HG02970 (cell line): ENCODE data around the gene ATF7IP2.
"Not testable (repeated sequence)": the region's sequence is repeated elsewhere in the genome, so short reads cannot be mapped to it uniquely, and the experiment has no call there.

ENCODE experiments used
- ATAC-seq: cut with Tn5 transposase; IDR thresholded peaks from one replicate; pipeline ENCODE4 v1.9.1; 2021; ENCODE audit warnings: mild to moderate bottlenecking, moderate library complexity, moderate number of reproducible peaks; ENCODE audit not compliant: unreplicated experiment, low FRiP score

The ATF7IP2 gene

GRCh38 chr16:10385725-10386516 lies at the start of gene ATF7IP2:
TSS of gene ATF7IP2 (plus strand) at chr16:10386061. CDS start at chr16:10430621, 44,560 bp downstream.
- peak; percentile 91 for ATAC-seq

GRCh38 chr16:10338426-10338825 lies 47.4 kb upstream of the ATF7IP2 start:
- ATAC-seq, result no peak

GRCh38 chr16:10339777-10340732 lies 45.8 kb upstream of the ATF7IP2 start:
- no peak for ATAC-seq

- no peak for ATAC-seq
Measured at GRCh38 chr16:10343124-10343760, 42.6 kb upstream of the ATF7IP2 start.

GRCh38 chr16:10344699-10345098 lies 41.2 kb upstream of the ATF7IP2 start:
- ATAC-seq, result not testable (repeated sequence)

GRCh38 chr16:10345629-10346028 lies 40.2 kb upstream of the ATF7IP2 start:
- no peak for ATAC-seq

GRCh38 chr16:10349851-10350250 lies 36.0 kb upstream of the ATF7IP2 start:
- ATAC-seq, result no peak

- no peak for ATAC-seq
Measured at GRCh38 chr16:10352262-10352661, 33.6 kb upstream of the ATF7IP2 start.

GRCh38 chr16:10355589-10355988 lies 30.3 kb upstream of the ATF7IP2 start:
- ATAC-seq, result no peak

GRCh38 chr16:10356870-10357842 lies 28.7 kb upstream of the ATF7IP2 start:
- no peak for ATAC-seq

GRCh38 chr16:10361747-10362076 lies 24.1 kb upstream of the ATF7IP2 start:
- ATAC-seq, result not testable (repeated sequence)

- no peak for ATAC-seq
Measured at GRCh38 chr16:10362077-10362863, 23.6 kb upstream of the ATF7IP2 start.

- not testable (repeated sequence) for ATAC-seq
Measured at GRCh38 chr16:10362864-10363197, 23.0 kb upstream of the ATF7IP2 start.

GRCh38 chr16:10366619-10367018 lies 19.2 kb upstream of the ATF7IP2 start:
- ATAC-seq, result not testable (repeated sequence)

- no peak for ATAC-seq
Measured at GRCh38 chr16:10367616-10368188, 18.2 kb upstream of the ATF7IP2 start.

- ATAC-seq, result no peak
Measured at GRCh38 chr16:10368969-10369551, 16.8 kb upstream of the ATF7IP2 start.

- no peak for ATAC-seq
Measured at GRCh38 chr16:10370096-10370726, 15.7 kb upstream of the ATF7IP2 start.

GRCh38 chr16:10371592-10371991 lies 14.3 kb upstream of the ATF7IP2 start:
- ATAC-seq, result no peak
